Erythroblast (primary cell): ENCODE results near the gene SSTR3.

Experiments used
- GATA1 ChIP-seq: IDR thresholded peaks from 2 replicates; pipeline ENCODE4 v1.6.1; 2011; ENCODE audit warnings: low read depth, mild to moderate bottlenecking, control low read depth, low read length, moderate library complexity
- POLR2A ChIP-seq: IDR thresholded peaks from 2 replicates; pipeline ENCODE4 v1.6.1; 2011; ENCODE audit warnings: mild to moderate bottlenecking, low read length

DNA sequence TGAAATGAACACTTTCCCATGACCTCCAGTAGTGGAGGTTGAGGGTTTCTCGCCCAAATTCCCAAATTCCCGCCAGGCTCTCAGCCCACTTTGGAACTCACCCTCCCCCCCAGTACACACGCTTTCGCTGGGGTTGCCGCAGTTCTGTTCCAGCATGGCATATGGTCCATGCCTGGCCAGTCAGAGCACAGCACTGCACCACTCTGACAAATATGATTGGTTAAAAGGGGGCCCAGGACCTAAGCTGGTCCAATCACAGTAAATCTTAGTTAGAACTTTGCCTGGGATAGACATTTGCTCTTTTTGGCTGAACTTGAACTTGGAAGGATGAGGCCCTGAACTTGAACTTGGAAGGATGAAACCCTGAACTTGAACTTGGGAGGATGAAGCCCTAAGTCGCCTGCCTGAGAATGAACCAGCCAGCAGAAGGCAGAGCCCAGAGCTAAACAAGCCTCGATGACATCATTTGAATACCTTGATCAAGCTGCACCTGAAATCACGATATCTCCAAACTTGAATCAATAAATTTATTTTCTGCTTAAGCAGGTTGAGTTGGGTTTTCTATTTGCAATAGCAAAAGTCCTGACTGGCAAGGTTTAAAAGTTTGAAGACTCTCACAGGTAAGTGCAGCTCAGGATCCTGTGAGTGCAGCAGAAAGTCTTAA, 12.6 kb upstream of the SSTR3 start:
- TF ChIP-seq POLR2A (no peak), GATA1 (no peak)
